ENCODE data around the gene PCSK1N.

The PCSK1N gene

GRCh38 chrX:48787505-48788443 lies 47.6 kb downstream of the PCSK1N start:
- DNase-seq = no peak

DNA sequence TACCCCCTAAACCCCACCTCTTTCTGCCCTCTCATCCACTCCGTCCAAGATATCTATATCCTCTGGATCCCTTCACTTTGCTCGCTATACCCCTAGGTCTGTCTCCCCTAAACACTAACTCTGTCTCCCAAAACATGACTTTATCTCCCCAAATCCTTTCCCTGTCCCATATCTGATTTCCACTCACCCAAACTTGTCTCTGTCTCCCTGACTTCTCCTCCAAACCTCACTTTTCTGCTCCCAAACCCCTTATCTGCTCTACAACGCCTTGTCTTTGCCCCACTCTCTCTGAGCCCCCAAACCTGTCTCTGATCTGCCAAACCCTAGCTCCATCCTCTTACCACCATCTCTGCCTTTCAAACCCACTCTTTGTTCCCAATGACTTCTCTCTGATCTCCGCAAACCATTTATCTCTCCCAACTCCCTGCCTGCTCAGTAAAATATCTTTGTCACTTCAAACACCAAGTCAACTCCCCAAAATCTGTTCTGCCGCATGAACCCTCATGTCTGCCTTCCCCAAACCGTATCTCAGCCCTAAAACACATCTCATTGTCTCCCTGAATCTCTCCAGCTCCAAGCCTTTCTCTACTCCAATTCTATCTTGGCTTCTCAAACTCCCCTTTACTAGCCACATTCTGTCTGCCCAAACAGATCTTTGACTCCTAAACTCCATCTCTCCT lies 48.4 kb downstream of the PCSK1N start:
- no peak for DNase-seq

- DNase-seq = no peak
Measured at GRCh38 chrX:48786341-48786800, 49.0 kb downstream of the PCSK1N start, which contains the start of gene GATA1. TSS of gene GATA1 (plus strand) at chrX:48786590. CDS start at chrX:48791110, 4,520 bp downstream.

- DNase-seq = no peak
Measured at GRCh38 chrX:48785540-48786214, 49.7 kb downstream of the PCSK1N start.

DNA sequence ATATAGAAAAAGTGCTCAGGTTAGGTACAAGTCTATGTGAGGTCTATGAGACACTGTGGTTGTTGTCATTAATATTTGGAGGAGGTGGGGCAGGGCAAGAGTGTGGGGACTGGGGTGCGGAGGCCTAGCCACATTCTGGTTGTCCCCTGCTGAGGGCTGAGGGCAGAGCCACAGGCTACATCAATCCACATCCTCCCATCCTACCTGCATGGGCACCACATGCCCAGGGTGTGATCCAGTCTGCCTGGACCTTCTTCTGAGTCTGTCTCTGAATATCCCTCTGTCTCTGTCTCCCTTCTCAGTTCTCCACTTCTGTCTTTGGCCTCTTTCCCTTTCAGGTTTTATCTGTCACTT lies 50.2 kb downstream of the PCSK1N start:
- no peak for DNase-seq

GRCh38 chrX:48784726-48785125 lies 50.7 kb downstream of the PCSK1N start:
- no peak for DNase-seq

DNA sequence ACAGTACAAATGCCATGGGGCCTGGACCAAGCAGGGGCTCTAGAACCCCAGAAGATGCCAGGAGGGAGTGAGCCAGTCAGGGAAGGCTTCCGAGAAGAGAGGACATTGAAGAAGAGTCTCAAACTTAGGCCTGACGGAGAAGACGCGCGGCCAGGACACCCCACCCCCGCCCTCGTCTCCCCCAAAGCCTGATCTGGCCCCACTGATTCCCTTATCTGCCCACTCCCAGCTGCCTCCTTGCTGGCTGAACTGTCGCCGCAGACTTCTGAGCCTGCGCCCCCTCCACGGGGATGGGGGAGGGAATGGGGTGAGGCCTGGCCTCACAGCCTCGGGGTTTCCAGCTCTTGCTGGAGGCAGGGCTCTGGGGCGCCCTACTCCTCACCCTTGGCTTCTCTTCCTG lies 52.6 kb downstream of the PCSK1N start:
- DNase-seq = no peak

GRCh38 chrX:48782216-48782615 lies 53.2 kb downstream of the PCSK1N start:
- DNase-seq = no peak

- no peak for DNase-seq
Measured at GRCh38 chrX:48781705-48782104, 53.7 kb downstream of the PCSK1N start.

Data from stimulated activated CD4-positive, alpha-beta T cell treated with anti-CD3 and anti-CD28 coated beads, Interleukin-4, amount 100 ng/mL, for 24 hours (primary cell).